Pancreas (tissue), 10 donors: ENCODE measurements around the gene DDX39B. TPM values are rescaled to one million over a fixed set of nuclear protein-coding genes. Genes with fewer than 3 reads are reported as not detected.

Experiments used
- ATAC-seq, 4 donors: fragments of 200-7000 bp; cut with Tn5 transposase; one replicate each; pipeline versions ENCODE4 v1.8.0 to v1.9.1; 2020; ENCODE audit warnings: mild to moderate bottlenecking in 4 of 4, moderate library complexity in 4 of 4
- DNase-seq, 6 donors: peaks; one replicate each; pipeline ENCODE4 v3.0.0-alpha.2; 2020
- FAIRE-seq: peaks from 2 replicates; lab custom pipeline; 2012; peaks lifted over from hg19 to GRCh38; lab: Jason Lieb, UNC
- H3K27ac ChIP-seq, 4 donors: fragments of 200-600 bp; sonication (generic); 1 replicate in 3 of 4; 2 replicates in 1 of 4; pipeline versions ENCODE4 v1.5.0 to v1.8.0; 2020
- H3K27me3 ChIP-seq, 4 donors: fragments of 200-600 bp; one replicate each; pipeline ENCODE4 v1.8.0; 2021
- H3K36me3 ChIP-seq, 3 donors: fragments of 200-600 bp; sonication (generic) in 1 of 3; one replicate each; pipeline versions ENCODE4 v1.5.0 to v1.8.0; 2020 to 2021
- H3K4me1 ChIP-seq, 3 donors: fragments of 200-600 bp; one replicate each; pipeline ENCODE4 v1.8.0; 2021
- H3K4me3 ChIP-seq, 4 donors: fragments of 200-600 bp; sonication (generic) in 2 of 4; one replicate each; pipeline versions ENCODE4 v1.5.0 to v1.8.0; 2020 to 2021
- H3K9me3 ChIP-seq, 4 donors: fragments of 200-600 bp; one replicate each; pipeline ENCODE4 v1.8.0; 2021
- WGBS, 2 donors: extraction: QIAGEN DNeasy Blood & Tissue Kit; methylation state at CpG; one replicate each; pipeline ENCODE4 v1.1.7; 2013; 5-methylcytosine and 5-hydroxymethylcytosine counted together
- intact Hi-C, 3 donors: fragments of 100-400 bp; cut with DNase I; formaldehyde crosslinking; loops; one replicate each; pipeline versions ENCODE4 v1.11.1 to v1.14.2; 2022
- polyA plus RNA-seq, 2 donors: library from polyadenylated mRNA; stranded (reverse); fragments of 200-250 nt; gene quantifications; one replicate each; pipeline ENCODE4 v1.2.3, GENCODE V29; 2013
- total RNA-seq, 6 donors: library from RNA; stranded (reverse); fragmentation: NEBNext Ultra II Directional in 4 of 6; extraction: Animal tissue kit (Norgen Biotek cat#: 25700) in 4 of 6; gene quantifications; one replicate each; pipeline versions ENCODE4 v1.2.1 to v1.2.4, GENCODE V29; 2021 to 2023
- TF ChIP-seq, protein P1 (sequence below), 4 donors: fragments of 200-600 bp; sonication (generic) in 3 of 4; IDR thresholded peaks; one replicate each; pipeline versions ENCODE4 v1.5.0 to v1.8.0; 2021; ENCODE audit warnings: antibody characterized with exemption in 4 of 4
- donor health status: healthy with polysubstance abuse.
- donor health status: DM: no; HTN: no; CAD: no; lungs with moderate emphysema.
- donor health status: DM: no; HTN: no; CAD: no.
- donor health status: control.
- donor health status: control.
- donor health status: Bipolar disorder and iron deficiency.
- donor health status: DM: yes; HTN: yes; CAD: no.
- donor health status: DM: no; HTN: no; CAD: no.
- donor health status: DM: no; HTN: no; CAD: no.
- donor health status: DM: yes; HTN: yes; CAD: no.

DDX39B gene
- total and polyA plus RNA-seq, 8 donors = 134 to 669 (median 180) TPM

DNA sequence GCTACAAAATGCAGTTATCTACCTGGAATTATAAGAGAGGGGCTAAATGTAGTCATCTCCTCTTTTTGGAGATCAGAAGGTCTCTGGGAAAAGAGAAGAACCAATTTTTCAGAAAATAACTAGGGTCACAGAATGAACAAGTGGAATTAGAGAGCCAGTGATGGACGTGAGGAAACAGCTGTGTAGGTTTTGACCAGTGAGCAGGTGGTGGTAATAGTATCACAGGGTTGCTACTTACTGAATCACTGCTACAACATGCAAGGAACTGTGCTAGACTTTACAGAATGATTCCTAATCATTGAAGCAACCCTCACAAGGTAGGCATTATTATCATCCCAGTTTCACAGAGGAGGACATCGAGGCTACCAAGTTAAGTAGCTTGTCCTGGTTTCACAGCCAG lies 2.9 kb upstream of the DDX39B start:
- Histone ChIP-seq H3K36me3 (peaks cover 0 to 7% (median 3%) of the 10 kb centered on the region in 3 donors), H3K9me3 (no peaks in the 10 kb centered on the region), H3K27me3 (no peaks in the 10 kb centered on the region), H3K27ac (no peak overlapping the region), H3K4me1 (peaks cover 15 to 26% (median 24%) of the 10 kb centered on the region in 3 donors), H3K4me3 (no peak overlapping the region)
- TF ChIP-seq, protein P1, sequence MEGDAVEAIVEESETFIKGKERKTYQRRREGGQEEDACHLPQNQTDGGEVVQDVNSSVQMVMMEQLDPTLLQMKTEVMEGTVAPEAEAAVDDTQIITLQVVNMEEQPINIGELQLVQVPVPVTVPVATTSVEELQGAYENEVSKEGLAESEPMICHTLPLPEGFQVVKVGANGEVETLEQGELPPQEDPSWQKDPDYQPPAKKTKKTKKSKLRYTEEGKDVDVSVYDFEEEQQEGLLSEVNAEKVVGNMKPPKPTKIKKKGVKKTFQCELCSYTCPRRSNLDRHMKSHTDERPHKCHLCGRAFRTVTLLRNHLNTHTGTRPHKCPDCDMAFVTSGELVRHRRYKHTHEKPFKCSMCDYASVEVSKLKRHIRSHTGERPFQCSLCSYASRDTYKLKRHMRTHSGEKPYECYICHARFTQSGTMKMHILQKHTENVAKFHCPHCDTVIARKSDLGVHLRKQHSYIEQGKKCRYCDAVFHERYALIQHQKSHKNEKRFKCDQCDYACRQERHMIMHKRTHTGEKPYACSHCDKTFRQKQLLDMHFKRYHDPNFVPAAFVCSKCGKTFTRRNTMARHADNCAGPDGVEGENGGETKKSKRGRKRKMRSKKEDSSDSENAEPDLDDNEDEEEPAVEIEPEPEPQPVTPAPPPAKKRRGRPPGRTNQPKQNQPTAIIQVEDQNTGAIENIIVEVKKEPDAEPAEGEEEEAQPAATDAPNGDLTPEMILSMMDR (IDR thresholded peaks at IDR 0.05) = no peak
- ATAC-seq = no peak
- intact Hi-C loops = loop anchor here in 2 of 3 donors (5.0 kb wide), 1 partner anchor 53 kb away; no protein-coding TSS in a partner anchor
- WGBS, 2 donors = 58 to 63% methylated on average over 2 of the region's 2 CpGs
- FAIRE-seq = no peak
- no peak for DNase-seq

DNA sequence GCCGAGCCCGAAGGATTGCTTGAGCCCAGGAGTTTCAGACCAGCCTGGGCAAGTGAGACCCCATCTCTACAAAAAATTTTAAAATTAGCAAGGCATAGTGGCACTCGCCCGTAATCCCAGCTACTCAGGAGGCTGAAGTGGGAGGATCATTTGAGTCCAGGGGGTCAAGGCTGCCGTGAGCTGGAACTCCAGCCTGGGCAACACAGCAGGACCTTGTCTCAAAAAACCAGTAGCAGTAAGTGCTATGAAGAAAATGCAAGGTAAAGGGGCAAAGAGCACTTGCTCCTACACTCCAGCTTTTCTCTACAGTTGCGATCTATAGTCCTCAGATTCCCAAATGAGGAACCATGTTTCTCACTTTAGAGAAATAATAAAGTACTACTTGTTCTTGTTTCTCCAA lies 1.8 kb upstream of the DDX39B start:
- intact Hi-C loops = no loop called here
- FAIRE-seq (no peak), ATAC-seq (no peak), DNase-seq (no peak)
- H3K9me3 ChIP-seq = no peaks in the 10 kb centered on the region
- H3K27me3 ChIP-seq = no peaks in the 10 kb centered on the region
- TF ChIP-seq, protein P1 (IDR thresholded peaks at IDR 0.05) = no peak
- peaks cover 0 to 7% (median 5%) of the 10 kb centered on the region in 3 donors for H3K36me3 ChIP-seq
- H3K27ac ChIP-seq = no peak overlapping the region
- H3K4me1 ChIP-seq = peaks cover 23 to 35% (median 31%) of the 10 kb centered on the region in 3 donors
- no peak overlapping the region for H3K4me3 ChIP-seq
- WGBS, 2 donors = 92% methylated on average over 6 of the region's 6 CpGs

DNA sequence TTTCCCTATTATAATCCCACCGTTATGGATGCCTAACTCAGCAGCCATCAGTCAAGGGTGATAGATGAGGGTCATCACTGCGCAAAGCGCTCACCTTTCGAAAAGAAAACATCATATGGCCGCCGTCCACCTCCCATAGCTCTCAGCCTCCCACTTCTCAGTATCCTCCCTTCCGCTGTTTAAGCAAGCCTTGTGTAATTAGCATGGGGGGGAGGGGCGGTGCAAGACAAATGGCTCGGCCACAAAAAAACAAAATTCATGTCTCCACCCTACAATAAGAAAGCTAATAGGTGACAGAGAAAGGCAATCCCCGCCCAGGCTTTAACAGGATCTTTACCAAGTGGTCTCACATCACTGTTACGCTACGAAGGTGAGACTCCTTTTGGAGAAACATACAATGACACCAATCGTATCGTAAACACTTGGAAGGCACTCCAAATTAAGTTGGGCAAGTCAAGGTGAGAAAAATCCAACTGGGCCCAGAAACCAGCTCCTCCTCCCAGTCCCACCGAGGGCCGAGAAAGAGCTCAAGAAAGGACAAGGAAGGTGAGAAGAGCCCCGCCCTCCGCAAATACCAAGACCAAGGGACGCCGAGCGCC lies 645 bp downstream of the DDX39B start:
- DNase-seq (peak in 3 of 6 donors; percentile 36 to 53 (median 43)), FAIRE-seq (no peak), ATAC-seq (peak in 3 of 4 donors; percentile 24 to 49 (median 37))
- TF ChIP-seq, protein P1 (IDR thresholded peaks at IDR 0.05) = no peak
- Histone ChIP-seq H3K4me1 (peaks cover 22 to 32% (median 22%) of the 10 kb centered on the region in 3 donors), H3K27ac (peak overlapping the region; percentile 78 to 96 (median 92)), H3K27me3 (no peaks in the 10 kb centered on the region), H3K9me3 (no peaks in the 10 kb centered on the region), H3K4me3 (peak overlapping the region; percentile 51 to 67 (median 59)), H3K36me3 (peaks cover 5 to 32% (median 20%) of the 10 kb centered on the region in 3 donors)
- intact Hi-C loops = no loop called here
- WGBS, 2 donors = 0 to 1% methylated on average over 21 of the region's 21 CpGs

DNA sequence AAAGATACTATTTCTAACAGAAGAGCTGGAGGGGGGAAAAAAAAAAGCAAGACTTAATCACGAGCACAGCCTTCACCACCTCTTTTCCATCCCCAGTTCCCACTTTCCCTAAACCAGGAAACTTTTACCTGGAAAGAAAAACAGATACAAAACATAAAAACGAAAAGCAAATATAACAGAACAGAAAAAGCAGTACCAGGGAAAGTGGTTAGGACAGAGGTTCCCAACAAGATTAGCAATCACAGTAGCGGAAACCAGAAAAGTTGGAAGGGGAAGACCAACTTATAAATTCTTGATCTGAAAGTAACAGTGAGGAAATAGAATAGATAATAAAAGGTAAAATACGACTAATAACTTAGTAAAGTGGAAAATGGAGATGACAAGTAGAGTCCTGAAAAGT lies 1.2 kb downstream of the DDX39B start:
- intact Hi-C loops = no loop called here
- FAIRE-seq (no peak), DNase-seq (no peak), ATAC-seq (no peak)
- H3K9me3 ChIP-seq = no peaks in the 10 kb centered on the region
- 6 to 8% methylated on average over 4 of the region's 4 CpGs for WGBS, 2 donors
- H3K27me3 ChIP-seq = no peaks in the 10 kb centered on the region
- peak overlapping the region in 2 of 4 donors; percentile 93 to 96 for H3K27ac ChIP-seq
- peaks cover 22 to 32% (median 22%) of the 10 kb centered on the region in 3 donors for H3K4me1 ChIP-seq
- H3K36me3 ChIP-seq = peaks cover 7 to 37% (median 25%) of the 10 kb centered on the region in 3 donors
- H3K4me3 ChIP-seq = peak overlapping the region; percentile 51 to 67 (median 59)
- TF ChIP-seq, protein P1 (IDR thresholded peaks at IDR 0.05) = no peak
